HepG2 (cell line): ENCODE results near the gene NELL1. TPM values are rescaled to one million over a fixed set of nuclear protein-coding genes. Genes with fewer than 3 reads are reported as not detected.

Experiments
- ATAC-seq: fragments of 200-7000 bp; cut with Tn5 transposase; 3 replicates; pipeline ENCODE4 v1.9.1; 2020; ENCODE audit warnings: mild to moderate bottlenecking, moderate library complexity
- BruUV-seq: library from RNA; stranded (reverse); fragments of 400-500 nt; replicated peaks from 2 replicates; lab custom pipeline; 2021; lab: Mats Ljungman, UMichigan
- CTCF ChIA-PET: fragments of 300-600 bp; formaldehyde crosslinking; extraction: SDS; loops from one replicate; lab custom pipeline; 2021; ENCODE audit warnings: low total read pairs, inconsistent platforms, low intra/inter-chr PET ratio; lab: Yijun Ruan, JAX
- POLR2A ChIA-PET: fragments of 350-600 bp; sonication (Branson Sonifier 250); formaldehyde crosslinking; loops from one replicate; lab custom pipeline; 2020; ENCODE audit warnings: antibody characterized with exemption, inconsistent platforms; lab: Yijun Ruan, JAX
- DNase-seq: peaks from one replicate; pipeline ENCODE4 v3.0.0-alpha.2; 2015; ENCODE audit warnings: low spot score
- FAIRE-seq: peaks from 3 replicates; lab custom pipeline; 2011; peaks lifted over from hg19 to GRCh38; lab: Jason Lieb, UNC
- H2AFZ ChIP-seq: one replicate; pipeline ENCODE4 v1.6.1; 2011; ENCODE audit warnings: low read length, inconsistent platforms
- H3K27ac ChIP-seq: fragments of 300-600 bp; 3 replicates; pipeline ENCODE4 v1.8.0; 2011; ENCODE audit warnings: mixed run types, mild to moderate bottlenecking, mixed read lengths, low read length, inconsistent platforms; ENCODE audit not compliant: insufficient read depth; ENCODE audit errors: extremely low read length
- H3K27me3 ChIP-seq, 2 experiments: fragments of 200-600 bp in 1 of 2; 2 replicates in 1 of 2; 3 replicates in 1 of 2; pipeline versions ENCODE4 v1.6.0 to v1.8.0; 2011; ENCODE audit warnings: low read length in 2 of 2, mild to moderate bottlenecking in 2 of 2, moderate library complexity in 2 of 2, inconsistent platforms in 1 of 2; ENCODE audit not compliant: insufficient read depth in 2 of 2, control insufficient read depth in 1 of 2
- H3K36me3 ChIP-seq, 2 experiments: fragments of 200-600 bp in 1 of 2; replicated peaks in 1 of 2; 2 replicates in 1 of 2; 3 replicates in 1 of 2; pipeline versions ENCODE4 v1.5.1 to v1.8.0; 2011; ENCODE audit warnings: low read length in 2 of 2, inconsistent platforms in 1 of 2; ENCODE audit not compliant: insufficient read depth in 2 of 2, control insufficient read depth in 1 of 2
- H3K4me1 ChIP-seq: 2 replicates; pipeline ENCODE4 v1.5.1; 2012; ENCODE audit warnings: low read length, inconsistent platforms; ENCODE audit not compliant: insufficient read depth
- H3K4me2 ChIP-seq: 2 replicates; pipeline ENCODE4 v1.6.0; 2011; ENCODE audit warnings: low read depth, low read length, inconsistent platforms
- H3K4me3 ChIP-seq, 3 experiments: fragments of 200-600 bp in 1 of 3; sonication (generic), shearing (Covaris generic) in 1 of 3; replicated peaks in 1 of 3; 2 replicates each; pipeline ENCODE4 v1.5.1; 2011 to 2016; ENCODE audit warnings: low read length in 3 of 3, inconsistent platforms in 2 of 3, low read depth in 2 of 3, mild to moderate bottlenecking in 2 of 3, control low read depth in 1 of 3, mixed read lengths in 1 of 3; ENCODE audit not compliant: insufficient read depth in 1 of 3
- H3K79me2 ChIP-seq: one replicate; pipeline ENCODE4 v1.6.1; 2011; ENCODE audit warnings: low read length, inconsistent platforms; ENCODE audit not compliant: insufficient read depth
- H3K9ac ChIP-seq: 2 replicates; pipeline ENCODE4 v1.6.0; 2011; ENCODE audit warnings: mild to moderate bottlenecking, low read depth, low read length, inconsistent platforms; ENCODE audit not compliant: insufficient read depth
- H3K9me3 ChIP-seq: 2 replicates; pipeline ENCODE4 v1.5.1; 2012; ENCODE audit warnings: mild to moderate bottlenecking, low read length
- H4K20me1 ChIP-seq: 2 replicates; pipeline ENCODE4 v1.6.0; 2011; ENCODE audit warnings: inconsistent platforms, mild to moderate bottlenecking, low read length, moderate library complexity; ENCODE audit not compliant: insufficient read depth
- ARID2 ChIP-seq: sonication (generic); formaldehyde crosslinking; IDR thresholded peaks from 2 replicates; pipeline ENCODE4 v1.8.1; 2022; ENCODE audit warnings: mild to moderate bottlenecking, missing genetic modification reagents, borderline replicate concordance
- CC2D1A ChIP-seq: sonication (generic); formaldehyde crosslinking; IDR thresholded peaks from 2 replicates; pipeline ENCODE4 v1.8.1; 2023; ENCODE audit warnings: mild to moderate bottlenecking, missing genetic modification reagents
- CHD2 ChIP-seq: IDR thresholded peaks from 2 replicates; pipeline ENCODE4 v1.6.1; 2011; ENCODE audit warnings: low read depth, low read length, improper control_type of control experiment
- KLF16 ChIP-seq, 2 experiments: sonication (generic) in 1 of 2; formaldehyde crosslinking in 1 of 2; IDR thresholded peaks; 2 replicates each; pipeline versions ENCODE4 v1.6.1 to v1.8.0; 2016 to 2023; ENCODE audit warnings: missing genetic modification reagents in 2 of 2, missing compliant biosample characterization in 1 of 2
- KMT2B ChIP-seq: IDR thresholded peaks from 2 replicates; pipeline ENCODE4 v1.6.1; 2016; ENCODE audit warnings: missing genetic modification reagents, missing compliant biosample characterization
- MEF2D ChIP-seq: sonication (generic); formaldehyde crosslinking; IDR thresholded peaks from 2 replicates; pipeline ENCODE4 v1.5.1; 2020; ENCODE audit warnings: mild to moderate bottlenecking, missing genetic modification reagents
- NKX3-1 ChIP-seq: sonication (generic); formaldehyde crosslinking; IDR thresholded peaks from 2 replicates; pipeline ENCODE4 v1.5.0; 2020; ENCODE audit warnings: missing genetic modification reagents
- RELA ChIP-seq: sonication (generic); formaldehyde crosslinking; IDR thresholded peaks from 2 replicates; pipeline ENCODE4 v1.4.0; 2020; ENCODE audit warnings: missing genetic modification reagents
- SNRNP70 ChIP-seq: fragments of 200-400 bp; formaldehyde crosslinking; IDR thresholded peaks from 2 replicates; pipeline ENCODE4 v1.6.1; 2017; ENCODE audit warnings: mild to moderate bottlenecking, low read depth, low read length, moderate library complexity
- THYN1 ChIP-seq: sonication (generic); formaldehyde crosslinking; IDR thresholded peaks from 2 replicates; pipeline ENCODE4 v1.8.1; 2023; ENCODE audit warnings: low read depth, mild to moderate bottlenecking, moderate library complexity, missing genetic modification reagents, borderline replicate concordance
- ZBTB21 ChIP-seq: sonication (generic); formaldehyde crosslinking; IDR thresholded peaks from 2 replicates; pipeline ENCODE4 v1.4.0; 2020; ENCODE audit warnings: missing genetic modification reagents
- ZBTB7B ChIP-seq: sonication (generic); formaldehyde crosslinking; IDR thresholded peaks from 2 replicates; pipeline ENCODE4 v1.4.0; 2020; ENCODE audit warnings: missing genetic modification reagents
- ZNF12 ChIP-seq: sonication (generic); formaldehyde crosslinking; IDR thresholded peaks from 2 replicates; pipeline ENCODE4 v1.5.0; 2020; ENCODE audit warnings: missing genetic modification reagents
- ZNF234 ChIP-seq: sonication (generic); formaldehyde crosslinking; conservative IDR thresholded peaks from 2 replicates; pipeline ENCODE4 v1.5.1; 2020; ENCODE audit warnings: mild to moderate bottlenecking, missing genetic modification reagents
- ZNF333 ChIP-seq: sonication (generic); formaldehyde crosslinking; IDR thresholded peaks from 2 replicates; pipeline ENCODE4 v1.4.0; 2020; ENCODE audit warnings: mild to moderate bottlenecking, missing genetic modification reagents, borderline replicate concordance
- WGBS: methylation state at CpG from one replicate; pipeline ENCODE4 v1.1.6; 2017; ENCODE audit warnings: low lambda C conversion rate; 5-methylcytosine and 5-hydroxymethylcytosine counted together
- in situ Hi-C: cut with HindIII; loops from 2 replicates; pipeline ENCODE4 v1.10.0; 2017; ENCODE audit warnings: low pct_unique_long_range_greater_than_20kb; ENCODE audit not compliant: extremely low pct_ligation_motif_present
- intact Hi-C: fragments of 100-400 bp; cut with micrococcal nuclease; formaldehyde crosslinking; loops from one replicate; pipeline ENCODE4 v1.10.0; 2022; ENCODE audit not compliant: unreplicated experiment
- polyA plus RNA-seq, 8 experiments: library from polyadenylated mRNA; depleted of rRNA in 3 of 8; stranded (reverse) in 7 of 8; unstranded in 1 of 8; fragments of >200 nt; fragmentation: Illumina TruSeq in 4 of 8; extraction: Trizol in 4 of 8; gene quantifications; 2 replicates each; pipeline versions ENCODE4 v1.2.1 to v1.2.3, GENCODE V29; 2011 to 2016; ENCODE audit warnings: low read depth in 4 of 8, missing spikeins in 1 of 8, mixed read lengths in 1 of 8; ENCODE audit not compliant: insufficient read depth in 1 of 8
- total RNA-seq, 5 experiments: library from RNA; depleted of rRNA; stranded (reverse); fragments of >200 nt; fragmentation: Illumina TruSeq; extraction: Trizol; gene quantifications; 2 replicates each; pipeline ENCODE4 v1.2.3, GENCODE V29; 2016; ENCODE audit warnings: low read depth in 1 of 5
- TF ChIP-seq, protein P1 (sequence below): IDR thresholded peaks from 2 replicates; pipeline ENCODE4 v1.6.1; 2016
- TF ChIP-seq, protein P2 (sequence below): sonication (generic); formaldehyde crosslinking; IDR thresholded peaks from 2 replicates; pipeline ENCODE4 v1.5.0; 2020; ENCODE audit warnings: mild to moderate bottlenecking, missing genetic modification reagents, borderline replicate concordance
- TF ChIP-seq, protein P3 (sequence below): IDR thresholded peaks from 2 replicates; pipeline ENCODE4 v1.6.1; 2016; ENCODE audit warnings: low read depth, borderline replicate concordance

NELL1 gene
- total and polyA plus RNA-seq, 2 of the 13 experiments (the other 11 are each of a cell fraction or from before 2014, with no cell fraction given): not detected

DNA sequence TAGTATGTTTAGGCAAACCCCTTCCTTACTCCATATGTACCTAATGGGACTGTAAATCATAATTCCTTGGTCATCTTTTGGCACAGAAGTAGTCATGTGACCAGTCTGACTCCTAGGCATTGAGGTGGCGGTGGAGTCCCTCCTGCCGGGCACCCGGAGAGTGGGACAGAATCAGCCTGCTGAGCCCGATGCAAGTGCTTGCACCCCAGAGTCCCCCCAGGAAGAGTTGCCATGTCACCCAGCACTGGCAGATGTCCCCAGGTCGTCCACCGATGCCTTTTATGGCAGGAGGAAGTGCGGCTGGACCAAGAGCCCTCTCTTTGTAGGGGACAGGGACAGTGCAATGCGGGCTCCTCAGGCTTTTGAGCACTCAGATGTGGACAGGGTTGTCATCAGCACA lies 500.3 kb downstream of the NELL1 start:
- no peak overlapping the region for H3K4me2 ChIP-seq
- in situ Hi-C loops: no loop called here
- H3K9ac ChIP-seq: no peak overlapping the region
- H2AFZ ChIP-seq: no peak overlapping the region
- H3K4me3 ChIP-seq: no peak overlapping the region
- H3K79me2 ChIP-seq: no peaks in the 10 kb centered on the region
- no peaks in the 10 kb centered on the region for H3K9me3 ChIP-seq
- no peaks in the 10 kb centered on the region for H3K36me3 ChIP-seq
- H3K27me3 ChIP-seq: no peaks in the 10 kb centered on the region
- ChIA-PET POLR2A (no interaction called here), CTCF (no interaction called here)
- no peaks in the 10 kb centered on the region for H3K4me1 ChIP-seq
- 22% methylated on average over 6 of the region's 8 CpGs for WGBS
- no peak for ATAC-seq
- H3K27ac ChIP-seq: no peak overlapping the region
- no peaks in the 10 kb centered on the region for H4K20me1 ChIP-seq
- TF ChIP-seq CC2D1A (no peak), ZNF234 (CRISPR knock-in tag) (no peak), KLF16 (CRISPR knock-in tag; IDR thresholded peaks at IDR 0.05) (no peak), THYN1 (CRISPR knock-in tag) (no peak), CHD2 (no peak), ZBTB7B (CRISPR knock-in tag) (no peak), ARID2 (CRISPR knock-in tag) (no peak), SNRNP70 (no peak), NKX3-1 (CRISPR knock-in tag) (no peak), RELA (CRISPR knock-in tag) (no peak), MEF2D (CRISPR knock-in tag) (no peak), ZNF333 (CRISPR knock-in tag) (no peak), ZBTB21 (no peak), KMT2B (no peak), ZNF12 (CRISPR knock-in tag) (no peak)
- TF ChIP-seq, protein P1, sequence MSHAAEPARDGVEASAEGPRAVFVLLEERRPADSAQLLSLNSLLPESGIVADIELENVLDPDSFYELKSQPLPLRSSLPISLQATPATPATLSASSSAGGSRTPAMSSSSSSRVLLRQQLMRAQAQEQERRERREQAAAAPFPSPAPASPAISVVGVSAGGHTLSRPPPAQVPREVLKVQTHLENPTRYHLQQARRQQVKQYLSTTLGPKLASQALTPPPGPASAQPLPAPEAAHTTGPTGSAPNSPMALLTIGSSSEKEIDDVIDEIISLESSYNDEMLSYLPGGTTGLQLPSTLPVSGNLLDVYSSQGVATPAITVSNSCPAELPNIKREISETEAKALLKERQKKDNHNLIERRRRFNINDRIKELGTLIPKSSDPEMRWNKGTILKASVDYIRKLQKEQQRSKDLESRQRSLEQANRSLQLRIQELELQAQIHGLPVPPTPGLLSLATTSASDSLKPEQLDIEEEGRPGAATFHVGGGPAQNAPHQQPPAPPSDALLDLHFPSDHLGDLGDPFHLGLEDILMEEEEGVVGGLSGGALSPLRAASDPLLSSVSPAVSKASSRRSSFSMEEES (CRISPR knock-in tag): no peak
- TF ChIP-seq, protein P2, sequence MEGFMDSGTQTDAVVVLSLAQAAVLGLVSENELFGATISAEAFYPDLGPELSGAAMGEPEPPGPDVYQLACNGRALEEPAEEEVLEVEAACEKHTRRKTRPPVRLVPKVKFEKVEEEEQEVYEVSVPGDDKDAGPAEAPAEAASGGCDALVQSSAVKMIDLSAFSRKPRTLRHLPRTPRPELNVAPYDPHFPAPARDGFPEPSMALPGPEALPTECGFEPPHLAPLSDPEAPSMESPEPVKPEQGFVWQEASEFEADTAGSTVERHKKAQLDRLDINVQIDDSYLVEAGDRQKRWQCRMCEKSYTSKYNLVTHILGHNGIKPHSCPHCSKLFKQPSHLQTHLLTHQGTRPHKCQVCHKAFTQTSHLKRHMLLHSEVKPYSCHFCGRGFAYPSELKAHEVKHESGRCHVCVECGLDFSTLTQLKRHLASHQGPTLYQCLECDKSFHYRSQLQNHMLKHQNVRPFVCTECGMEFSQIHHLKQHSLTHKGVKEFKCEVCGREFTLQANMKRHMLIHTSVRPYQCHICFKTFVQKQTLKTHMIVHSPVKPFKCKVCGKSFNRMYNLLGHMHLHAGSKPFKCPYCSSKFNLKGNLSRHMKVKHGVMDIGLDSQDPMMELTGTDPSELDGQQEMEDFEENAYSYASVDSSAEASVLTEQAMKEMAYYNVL: no peak
- TF ChIP-seq, protein P3, sequence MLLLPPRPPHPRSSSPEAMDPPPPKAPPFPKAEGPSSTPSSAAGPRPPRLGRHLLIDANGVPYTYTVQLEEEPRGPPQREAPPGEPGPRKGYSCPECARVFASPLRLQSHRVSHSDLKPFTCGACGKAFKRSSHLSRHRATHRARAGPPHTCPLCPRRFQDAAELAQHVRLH (CRISPR knock-in tag): no peak
- no peak for FAIRE-seq
- intact Hi-C loops: no loop called here
- no peak for DNase-seq
- no TSS peak for BruUV-seq
